ENCODE data around the gene MARCHF9.
A peak's percentile ranks its signal among the peaks of the same experiment; 100 is the strongest.
"Not testable (repeated sequence)": the region's sequence is repeated elsewhere in the genome, so short reads cannot be mapped to it uniquely, and the experiment has no call there.

The MARCHF9 gene

GRCh38 chr12:57771236-57771872 is 16.5 kb downstream of the MARCHF9 start:
- Histone ChIP-seq H3K9ac (ENCODE audit: low read length) (peak overlapping the region; percentile 8), H3K4me1 (ENCODE audit: insufficient read depth, low read length) (peaks cover 13% of the 10 kb centered on the region), H3K9me3 (ENCODE audit: low read length) (no peaks in the 10 kb centered on the region), H3K27me3 (ENCODE audit: control insufficient read depth in 1 of 2, insufficient read depth in 2 of 2, low read length in 2 of 2) (peaks cover 0 to under 1% of the 10 kb centered on the region in 2 donors), H3K36me3 (ENCODE audit: insufficient read depth, low read length) (peaks cover 9% of the 10 kb centered on the region), H3K4me3 (ENCODE audit: low read depth in 1 of 2, low read length in 2 of 2) (peak overlapping the region; percentile 72 to 82), H3K27ac (ENCODE audit: low read depth, low read length) (peak overlapping the region; percentile 95)

- Histone ChIP-seq H3K27me3 (ENCODE audit: control insufficient read depth in 1 of 2, insufficient read depth in 2 of 2, low read length in 2 of 2) (no peaks in the 10 kb centered on the region), H3K4me1 (ENCODE audit: insufficient read depth, low read length) (peaks cover 7% of the 10 kb centered on the region), H3K36me3 (ENCODE audit: insufficient read depth, low read length) (peaks cover 9% of the 10 kb centered on the region), H3K9me3 (ENCODE audit: low read length) (no peaks in the 10 kb centered on the region), H3K4me3 (ENCODE audit: low read depth in 1 of 2, low read length in 2 of 2) (peak within 1 kb of the TSS; percentile 72 to 82), H3K27ac (ENCODE audit: low read depth, low read length) (peak within 1 kb of the TSS; percentile 95), H3K9ac (ENCODE audit: low read length) (peak within 1 kb of the TSS; percentile 55)
These were observed 17.0 kb downstream of the MARCHF9 start, which contains the start of gene METTL1 for GRCh38 chr12:57771873-57772428. Gene METTL1, minus strand, starts transcription at chr12:57772105. Its CDS starts 22 bp downstream, at chr12:57772083.

GRCh38 chr12:57772429-57773322 is 17.8 kb downstream of the MARCHF9 start, which contains the start of gene EEF1AKMT3:
Gene EEF1AKMT3, plus strand, starts transcription at chr12:57772614. Its CDS starts 111 bp downstream, at chr12:57772725.
- Histone ChIP-seq H3K36me3 (ENCODE audit: insufficient read depth, low read length) (peaks cover 9% of the 10 kb centered on the region), H3K27ac (ENCODE audit: low read depth, low read length) (peak within 1 kb of the TSS; percentile 95), H3K4me3 (ENCODE audit: low read depth in 1 of 2, low read length in 2 of 2) (peak within 1 kb of the TSS; percentile 72 to 82), H3K9me3 (ENCODE audit: low read length) (no peaks in the 10 kb centered on the region), H3K4me1 (ENCODE audit: insufficient read depth, low read length) (peaks cover 5% of the 10 kb centered on the region), H3K9ac (ENCODE audit: low read length) (peak within 1 kb of the TSS; percentile 55), H3K27me3 (ENCODE audit: control insufficient read depth in 1 of 2, insufficient read depth in 2 of 2, low read length in 2 of 2) (no peaks in the 10 kb centered on the region)

GRCh38 chr12:57774634-57775033 is 19.7 kb downstream of the MARCHF9 start:
- H3K4me3 ChIP-seq (ENCODE audit: low read depth in 1 of 2, low read length in 2 of 2); H3K9ac ChIP-seq (ENCODE audit: low read length); H3K27me3 ChIP-seq (ENCODE audit: control insufficient read depth in 1 of 2, insufficient read depth in 2 of 2, low read length in 2 of 2); H3K27ac ChIP-seq (ENCODE audit: low read depth, low read length); H3K4me1 ChIP-seq (ENCODE audit: insufficient read depth, low read length); H3K36me3 ChIP-seq (ENCODE audit: insufficient read depth, low read length); H3K9me3 ChIP-seq (ENCODE audit: low read length): not testable (repeated sequence)

- peaks cover 4% of the 10 kb centered on the region for H3K36me3 ChIP-seq (ENCODE audit: insufficient read depth, low read length)
- H3K4me3 ChIP-seq (ENCODE audit: low read depth in 1 of 2, low read length in 2 of 2), result no peak overlapping the region
- peaks cover 5% of the 10 kb centered on the region for H3K4me1 ChIP-seq (ENCODE audit: insufficient read depth, low read length)
- H3K27me3 ChIP-seq (ENCODE audit: control insufficient read depth in 1 of 2, insufficient read depth in 2 of 2, low read length in 2 of 2), result no peaks in the 10 kb centered on the region
- no peaks in the 10 kb centered on the region for H3K9me3 ChIP-seq (ENCODE audit: low read length)
- no peak overlapping the region for H3K9ac ChIP-seq (ENCODE audit: low read length)
- no peak overlapping the region for H3K27ac ChIP-seq (ENCODE audit: low read depth, low read length)
These were observed 20.1 kb downstream of the MARCHF9 start for GRCh38 chr12:57775044-57775443.

- Histone ChIP-seq H3K36me3 (ENCODE audit: insufficient read depth, low read length) (peaks cover 9% of the 10 kb centered on the region), H3K4me3 (ENCODE audit: low read depth in 1 of 2, low read length in 2 of 2) (no peak overlapping the region), H3K4me1 (ENCODE audit: insufficient read depth, low read length) (peaks cover 5% of the 10 kb centered on the region), H3K27ac (ENCODE audit: low read depth, low read length) (no peak overlapping the region), H3K9me3 (ENCODE audit: low read length) (no peaks in the 10 kb centered on the region), H3K27me3 (ENCODE audit: control insufficient read depth in 1 of 2, insufficient read depth in 2 of 2, low read length in 2 of 2) (no peaks in the 10 kb centered on the region), H3K9ac (ENCODE audit: low read length) (no peak overlapping the region)
These were observed 20.8 kb downstream of the MARCHF9 start for GRCh38 chr12:57775563-57776246.

- H3K9me3 ChIP-seq (ENCODE audit: low read length), result no peaks in the 10 kb centered on the region
- no peaks in the 10 kb centered on the region for H3K27me3 ChIP-seq (ENCODE audit: control insufficient read depth in 1 of 2, insufficient read depth in 2 of 2, low read length in 2 of 2)
- H3K4me1 ChIP-seq (ENCODE audit: insufficient read depth, low read length), result peaks cover 5% of the 10 kb centered on the region
- peaks cover 10% of the 10 kb centered on the region for H3K36me3 ChIP-seq (ENCODE audit: insufficient read depth, low read length)
- H3K4me3 ChIP-seq (ENCODE audit: low read depth in 1 of 2, low read length in 2 of 2), result no peak overlapping the region
- H3K27ac ChIP-seq (ENCODE audit: low read depth, low read length), result no peak overlapping the region
- no peak overlapping the region for H3K9ac ChIP-seq (ENCODE audit: low read length)
These were observed 21.3 kb downstream of the MARCHF9 start for GRCh38 chr12:57776247-57776587.

- no peaks in the 10 kb centered on the region for H3K9me3 ChIP-seq (ENCODE audit: low read length)
- H3K4me1 ChIP-seq (ENCODE audit: insufficient read depth, low read length), result peaks cover 9% of the 10 kb centered on the region
- H3K27ac ChIP-seq (ENCODE audit: low read depth, low read length), result no peak overlapping the region
- H3K36me3 ChIP-seq (ENCODE audit: insufficient read depth, low read length), result peaks cover 10% of the 10 kb centered on the region
- H3K4me3 ChIP-seq (ENCODE audit: low read depth in 1 of 2, low read length in 2 of 2), result no peak overlapping the region
- H3K9ac ChIP-seq (ENCODE audit: low read length), result no peak overlapping the region
- no peaks in the 10 kb centered on the region for H3K27me3 ChIP-seq (ENCODE audit: control insufficient read depth in 1 of 2, insufficient read depth in 2 of 2, low read length in 2 of 2)
These were observed 22.5 kb downstream of the MARCHF9 start for GRCh38 chr12:57777367-57777766.

- no peaks in the 10 kb centered on the region for H3K27me3 ChIP-seq (ENCODE audit: control insufficient read depth in 1 of 2, insufficient read depth in 2 of 2, low read length in 2 of 2)
- H3K4me3 ChIP-seq (ENCODE audit: low read depth in 1 of 2, low read length in 2 of 2), result no peak overlapping the region
- no peak overlapping the region for H3K9ac ChIP-seq (ENCODE audit: low read length)
- H3K9me3 ChIP-seq (ENCODE audit: low read length), result no peaks in the 10 kb centered on the region
- peaks cover 10% of the 10 kb centered on the region for H3K4me1 ChIP-seq (ENCODE audit: insufficient read depth, low read length)
- no peak overlapping the region for H3K27ac ChIP-seq (ENCODE audit: low read depth, low read length)
- peaks cover 10% of the 10 kb centered on the region for H3K36me3 ChIP-seq (ENCODE audit: insufficient read depth, low read length)
These were observed 23.0 kb downstream of the MARCHF9 start for GRCh38 chr12:57777911-57778310.

- H3K36me3 ChIP-seq (ENCODE audit: insufficient read depth, low read length), result peaks cover 10% of the 10 kb centered on the region
- no peaks in the 10 kb centered on the region for H3K27me3 ChIP-seq (ENCODE audit: control insufficient read depth in 1 of 2, insufficient read depth in 2 of 2, low read length in 2 of 2)
- H3K9me3 ChIP-seq (ENCODE audit: low read length), result no peaks in the 10 kb centered on the region
- no peak overlapping the region for H3K9ac ChIP-seq (ENCODE audit: low read length)
- H3K27ac ChIP-seq (ENCODE audit: low read depth, low read length), result no peak overlapping the region
- peaks cover 10% of the 10 kb centered on the region for H3K4me1 ChIP-seq (ENCODE audit: insufficient read depth, low read length)
- H3K4me3 ChIP-seq (ENCODE audit: low read depth in 1 of 2, low read length in 2 of 2), result no peak overlapping the region
These were observed 24.8 kb downstream of the MARCHF9 start for GRCh38 chr12:57779736-57780135.

- H3K4me3 ChIP-seq (ENCODE audit: low read depth in 1 of 2, low read length in 2 of 2), result no peak overlapping the region
- H3K9me3 ChIP-seq (ENCODE audit: low read length), result no peaks in the 10 kb centered on the region
- no peak overlapping the region for H3K9ac ChIP-seq (ENCODE audit: low read length)
- peaks cover 14% of the 10 kb centered on the region for H3K36me3 ChIP-seq (ENCODE audit: insufficient read depth, low read length)
- peaks cover 10% of the 10 kb centered on the region for H3K4me1 ChIP-seq (ENCODE audit: insufficient read depth, low read length)
- H3K27me3 ChIP-seq (ENCODE audit: control insufficient read depth in 1 of 2, insufficient read depth in 2 of 2, low read length in 2 of 2), result no peaks in the 10 kb centered on the region
- H3K27ac ChIP-seq (ENCODE audit: low read depth, low read length), result no peak overlapping the region
These were observed 25.5 kb downstream of the MARCHF9 start for GRCh38 chr12:57780284-57780897.
